ENCODE data around the gene SAMD13.

Gene SAMD13

GRCh38 chr1:84339503-84339902, 38.0 kb downstream of the SAMD13 start:
- no peak for DNase-seq (ENCODE audit: low read depth in 2 of 2, low spot score in 1 of 2)

- no peak for DNase-seq (ENCODE audit: low read depth in 2 of 2, low spot score in 1 of 2)
Observed at GRCh38 chr1:84344286-84344685, 42.8 kb downstream of the SAMD13 start.

- no peak for DNase-seq (ENCODE audit: low read depth in 2 of 2, low spot score in 1 of 2)
Observed at GRCh38 chr1:84345220-84345619, 43.7 kb downstream of the SAMD13 start.

GRCh38 chr1:84347271-84347931, 45.9 kb downstream of the SAMD13 start:
- no peak for DNase-seq (ENCODE audit: low read depth in 2 of 2, low spot score in 1 of 2)

- no peak for DNase-seq (ENCODE audit: low read depth in 2 of 2, low spot score in 1 of 2)
Observed at GRCh38 chr1:84347932-84348555, 46.5 kb downstream of the SAMD13 start.

- no peak for DNase-seq (ENCODE audit: low read depth in 2 of 2, low spot score in 1 of 2)
Observed at GRCh38 chr1:84348759-84349158, 47.3 kb downstream of the SAMD13 start.

- DNase-seq (ENCODE audit: low read depth in 2 of 2, low spot score in 1 of 2) = no peak
Observed at GRCh38 chr1:84350104-84350503, 48.6 kb downstream of the SAMD13 start.

GRCh38 chr1:84350550-84350949, 49.0 kb downstream of the SAMD13 start:
- no peak for DNase-seq (ENCODE audit: low read depth in 2 of 2, low spot score in 1 of 2)

GRCh38 chr1:84352298-84353106, 51.0 kb downstream of the SAMD13 start:
- DNase-seq (ENCODE audit: low read depth in 2 of 2, low spot score in 1 of 2) = no peak

GRCh38 chr1:84353695-84354094, 52.2 kb downstream of the SAMD13 start:
- no peak for DNase-seq (ENCODE audit: low read depth in 2 of 2, low spot score in 1 of 2)

GRCh38 chr1:84355556-84355955, 54.0 kb downstream of the SAMD13 start:
- no peak for DNase-seq (ENCODE audit: low read depth in 2 of 2, low spot score in 1 of 2)

GRCh38 chr1:84356881-84357280, 55.4 kb downstream of the SAMD13 start:
- DNase-seq (ENCODE audit: low read depth in 2 of 2, low spot score in 1 of 2) = no peak

- DNase-seq (ENCODE audit: low read depth in 2 of 2, low spot score in 1 of 2) = no peak
Observed at GRCh38 chr1:84358695-84359094, 57.2 kb downstream of the SAMD13 start.

- DNase-seq (ENCODE audit: low read depth in 2 of 2, low spot score in 1 of 2) = no peak
Observed at GRCh38 chr1:84360316-84360715, 58.8 kb downstream of the SAMD13 start.

- no peak for DNase-seq (ENCODE audit: low read depth in 2 of 2, low spot score in 1 of 2)
Observed at GRCh38 chr1:84361796-84362195, 60.3 kb downstream of the SAMD13 start.

- no peak for DNase-seq (ENCODE audit: low read depth in 2 of 2, low spot score in 1 of 2)
Observed at GRCh38 chr1:84363019-84363418, 61.5 kb downstream of the SAMD13 start.

GRCh38 chr1:84363622-84364021, 62.1 kb downstream of the SAMD13 start:
- DNase-seq (ENCODE audit: low read depth in 2 of 2, low spot score in 1 of 2) = no peak

- DNase-seq (ENCODE audit: low read depth in 2 of 2, low spot score in 1 of 2) = no peak
Observed at GRCh38 chr1:84365225-84366221, 64.0 kb downstream of the SAMD13 start.

- DNase-seq (ENCODE audit: low read depth in 2 of 2, low spot score in 1 of 2) = no peak
Observed at GRCh38 chr1:84366786-84367185, 65.3 kb downstream of the SAMD13 start.

GRCh38 chr1:84367219-84367618, 65.7 kb downstream of the SAMD13 start:
- no peak for DNase-seq (ENCODE audit: low read depth in 2 of 2, low spot score in 1 of 2)

GRCh38 chr1:84368441-84368840, 66.9 kb downstream of the SAMD13 start:
- no peak for DNase-seq (ENCODE audit: low read depth in 2 of 2, low spot score in 1 of 2)
